ENCODE results near the gene PSMD8. TPM values are rescaled to one million over a fixed set of nuclear protein-coding genes. Genes with fewer than 3 reads are reported as not detected.

The PSMD8 gene
- total RNA-seq, 1 experiment from 2014 or later = 195 TPM

DNA sequence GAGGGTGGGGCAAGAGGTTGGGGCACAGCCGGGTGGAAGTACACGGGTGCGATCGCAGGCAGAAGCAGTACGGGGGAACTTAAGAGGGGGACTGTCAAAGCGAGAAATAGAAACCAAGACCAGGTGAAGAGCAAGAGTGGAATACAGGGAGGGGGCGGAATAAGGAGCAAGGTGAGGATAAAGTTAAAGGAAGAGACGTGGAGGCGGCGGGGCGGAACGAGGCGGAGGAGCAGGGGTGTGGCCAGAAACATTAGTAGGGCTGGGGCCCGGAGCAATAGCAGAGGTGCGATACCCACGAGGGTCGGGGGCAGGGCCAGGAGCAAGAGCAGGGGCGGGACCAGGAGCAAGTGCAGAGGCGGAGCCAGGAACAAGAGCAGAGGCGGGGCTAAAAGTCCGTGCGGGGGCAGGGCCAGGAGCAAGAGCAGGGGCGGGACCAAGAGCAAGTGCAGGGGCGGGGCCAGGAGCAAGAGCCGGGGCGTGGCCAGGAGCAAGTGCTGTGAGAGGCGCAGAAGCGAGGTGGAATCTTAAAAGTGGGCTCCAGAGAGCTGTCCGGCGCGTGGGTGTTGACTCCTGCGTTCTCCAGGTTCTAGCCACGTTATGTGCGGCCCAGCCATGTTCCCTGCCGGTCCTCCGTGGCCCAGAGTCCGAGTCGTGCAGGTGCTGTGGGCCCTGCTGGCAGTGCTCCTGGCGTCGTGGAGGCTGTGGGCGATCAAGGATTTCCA, 37.6 kb upstream of the PSMD8 start:
- intact Hi-C loops (cut with micrococcal nuclease) = loop anchor here (1.0 kb wide), 1 partner anchor 38 kb away; the partner anchor contains the start of gene PSMD8
- Histone ChIP-seq H2AFZ (ENCODE audit: low read depth, low read length, poor library complexity, severe bottlenecking) (peak overlapping the region; percentile 5), H3K27me3 (ENCODE audit: insufficient read depth, low read length) (no peaks in the 10 kb centered on the region), H3K9me3 (ENCODE audit: control insufficient read depth in 1 of 2, insufficient read depth in 1 of 2, low read depth in 1 of 2, low read length in 2 of 2) (no peaks in the 10 kb centered on the region), H3K4me1 (ENCODE audit: control insufficient read depth in 1 of 2, insufficient read depth in 2 of 2, low read length in 2 of 2) (peaks cover 8 to 26% of the 10 kb centered on the region in 2 experiments), H3K4me2 (ENCODE audit: low read length) (peak overlapping the region; percentile 84), H3K79me2 (ENCODE audit: insufficient read depth, low read length) (no peaks in the 10 kb centered on the region), H3K9me2 (ENCODE audit: insufficient read depth) (no peaks in the 10 kb centered on the region), H4K20me1 (ENCODE audit: insufficient read depth) (no peaks in the 10 kb centered on the region), H3K27ac (ENCODE audit: low read depth, low read length) (peak overlapping the region; percentile 71), H3K36me3 (ENCODE audit: control insufficient read depth in 1 of 2, insufficient read depth in 2 of 2, low read length in 2 of 2) (no peaks in the 10 kb centered on the region), H3K9ac (ENCODE audit: low read length) (peak overlapping the region; percentile 56), H3K4me3 (replicated peaks in 1 of 2; ENCODE audit: low read depth in 1 of 2, low read length in 2 of 2) (peak overlapping the region; percentile 66 to 77)
- TF ChIP-seq EGR1 (IDR thresholded peaks at IDR 0.05; ENCODE audit: low read depth) = peak; percentile 70
- TF ChIP-seq RAD21 (IDR thresholded peaks at IDR 0.05; ENCODE audit: low read depth) = no peak
- TF ChIP-seq EZH2 (IDR thresholded peaks at IDR 0.05) = no peak
- no peak for TF ChIP-seq JUND (IDR thresholded peaks at IDR 0.05)
- TF ChIP-seq CEBPB (IDR thresholded peaks at IDR 0.05; ENCODE audit: low read depth) = no peak
- peak; percentile 58 for TF ChIP-seq POLR2AphosphoS5 (IDR thresholded peaks at IDR 0.05; ENCODE audit: low read depth, low read length)
- TF ChIP-seq FOSL1 (IDR thresholded peaks at IDR 0.05; ENCODE audit: low read depth) = no peak
- no peak for TF ChIP-seq POLR2A (IDR thresholded peaks at IDR 0.05; ENCODE audit: borderline replicate concordance, extremely low read depth, insufficient read depth, insufficient read length)
- TF ChIP-seq, protein P1, sequence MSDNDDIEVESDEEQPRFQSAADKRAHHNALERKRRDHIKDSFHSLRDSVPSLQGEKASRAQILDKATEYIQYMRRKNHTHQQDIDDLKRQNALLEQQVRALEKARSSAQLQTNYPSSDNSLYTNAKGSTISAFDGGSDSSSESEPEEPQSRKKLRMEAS (IDR thresholded peaks at IDR 0.05) = peak; percentile 85
- ATAC-seq = peak; percentile 75
- RAD21 ChIA-PET (ENCODE audit: low non-redundant PET in 1 of 2, low total read pairs in 2 of 2, uncharacterized antibody in 2 of 2, unreplicated experiment in 2 of 2) = interaction anchor here in 1 of 2 experiments (1.0 to 1.3 kb wide), 2 partner anchors 38 to 93 kb away, joined by 4 read pairs; partner anchors contain the start of gene PSMD8
- no TSS peak for BruUV-seq (replicated peaks)
- DNase-seq (ENCODE audit: low read depth, low spot score) = peak; percentile 93
- POLR2A ChIA-PET = interaction anchor here (1.5 kb wide), 1 partner anchor 38 kb away, joined by 8 read pairs; the partner anchor contains the start of gene PSMD8
- CTCF ChIA-PET = interaction anchor here (0.9 to 2.9 kb wide), 7 partner anchors 37 to 437 kb away, joined by 3 to 40 read pairs (median 3); partner anchors contain the start of genes FAM98C, GGN and PSMD8

DNA sequence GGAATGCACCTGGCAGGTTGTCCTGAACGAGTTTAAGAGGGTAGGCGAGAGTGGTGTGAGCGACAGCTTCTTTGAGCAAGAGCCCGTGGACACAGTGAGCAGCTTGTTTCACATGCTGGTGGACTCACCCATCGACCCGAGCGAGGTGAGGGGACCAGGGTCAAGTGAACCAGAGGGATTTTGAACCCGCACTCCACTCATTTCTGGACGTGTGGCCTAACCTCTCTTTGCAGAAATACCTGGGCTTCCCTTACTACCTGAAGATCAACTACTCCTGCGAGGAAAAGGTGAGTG, 37.1 kb upstream of the PSMD8 start:
- intact Hi-C loops (cut with micrococcal nuclease) = no loop called here
- no peaks in the 10 kb centered on the region for H3K36me3 ChIP-seq (ENCODE audit: control insufficient read depth in 1 of 2, insufficient read depth in 2 of 2, low read length in 2 of 2)
- H2AFZ ChIP-seq (ENCODE audit: low read depth, low read length, poor library complexity, severe bottlenecking) = no peak overlapping the region
- no peaks in the 10 kb centered on the region for H3K79me2 ChIP-seq (ENCODE audit: insufficient read depth, low read length)
- no peaks in the 10 kb centered on the region for H3K9me3 ChIP-seq (ENCODE audit: control insufficient read depth in 1 of 2, insufficient read depth in 1 of 2, low read depth in 1 of 2, low read length in 2 of 2)
- ATAC-seq = no peak
- H3K27ac ChIP-seq (ENCODE audit: low read depth, low read length) = peak overlapping the region; percentile 71
- H3K4me1 ChIP-seq (ENCODE audit: control insufficient read depth in 1 of 2, insufficient read depth in 2 of 2, low read length in 2 of 2) = peaks cover 8 to 26% of the 10 kb centered on the region in 2 experiments
- no peaks in the 10 kb centered on the region for H3K27me3 ChIP-seq (ENCODE audit: insufficient read depth, low read length)
- no peaks in the 10 kb centered on the region for H4K20me1 ChIP-seq (ENCODE audit: insufficient read depth)
- TSS peak; percentile 65 for BruUV-seq (replicated peaks)
- no peak for DNase-seq (ENCODE audit: low read depth, low spot score)
- ChIA-PET POLR2A (no interaction called here), RAD21 (ENCODE audit: low non-redundant PET in 1 of 2, low total read pairs in 2 of 2, uncharacterized antibody in 2 of 2, unreplicated experiment in 2 of 2) (interaction anchor here in 1 of 2 experiments (1.0 kb wide), 1 partner anchor 93 kb away, joined by 4 read pairs; no protein-coding TSS in a partner anchor), CTCF (interaction anchor here (0.9 to 2.1 kb wide), 4 partner anchors 37 to 438 kb away, joined by 3 to 5 read pairs (median 3); partner anchors contain the start of genes FAM98C, GGN and PSMD8)
- no peaks in the 10 kb centered on the region for H3K9me2 ChIP-seq (ENCODE audit: insufficient read depth)
- peak overlapping the region; percentile 56 for H3K9ac ChIP-seq (ENCODE audit: low read length)
- TF ChIP-seq JUND (IDR thresholded peaks at IDR 0.05) = no peak
- TF ChIP-seq EZH2phosphoT487 (IDR thresholded peaks at IDR 0.05; ENCODE audit: borderline replicate concordance) = no peak
- no peak for TF ChIP-seq YY1 (IDR thresholded peaks at IDR 0.05; ENCODE audit: extremely low read depth, insufficient replicate concordance, low read depth, low read length)
- TF ChIP-seq CEBPB (IDR thresholded peaks at IDR 0.05; ENCODE audit: low read depth) = no peak
- no peak for TF ChIP-seq CBX3 (IDR thresholded peaks at IDR 0.05; ENCODE audit: low read depth)
- TF ChIP-seq REST (IDR thresholded peaks at IDR 0.05; ENCODE audit: low read depth) = no peak
- H3K4me3 ChIP-seq (replicated peaks in 1 of 2; ENCODE audit: low read depth in 1 of 2, low read length in 2 of 2) = peak overlapping the region; percentile 66 to 77
- H3K4me2 ChIP-seq (ENCODE audit: low read length) = peak overlapping the region; percentile 84
